Psoas muscle (tissue), 8 donors: ENCODE measurements around the gene MYO9B. TPM values are rescaled to one million over a fixed set of nuclear protein-coding genes. Genes with fewer than 3 reads are reported as not detected.

Experiments used
- ATAC-seq, 4 donors: fragments of 200-7000 bp; cut with Tn5 transposase; one replicate each; pipeline ENCODE4 v1.9.1; 2020; ENCODE audit warnings: moderate library complexity in 3 of 4, mild to moderate bottlenecking in 2 of 4
- DNase-seq, 2 donors: peaks; one replicate each; pipeline ENCODE4 v3.0.0-alpha.2; 2020
- H3K27ac ChIP-seq: fragments of 200-600 bp; one replicate; pipeline ENCODE4 v1.8.0; 2022
- H3K27me3 ChIP-seq, 3 donors: fragments of 200-600 bp in 1 of 3; one replicate each; pipeline versions ENCODE4 v1.6.1 to v1.8.0; 2013 to 2022; ENCODE audit warnings: low read length in 2 of 3, mild to moderate bottlenecking in 2 of 3, moderate library complexity in 1 of 3; ENCODE audit not compliant: insufficient read depth in 3 of 3
- H3K36me3 ChIP-seq, 2 donors: fragments of 200-600 bp in 1 of 2; one replicate each; pipeline versions ENCODE4 v1.6.1 to v1.8.0; 2013 to 2022; ENCODE audit warnings: low read depth in 1 of 2, mild to moderate bottlenecking in 1 of 2, moderate library complexity in 1 of 2; ENCODE audit not compliant: insufficient read depth in 1 of 2
- H3K4me1 ChIP-seq: fragments of 200-600 bp; one replicate; pipeline ENCODE4 v1.8.0; 2022
- H3K4me3 ChIP-seq: fragments of 200-600 bp; one replicate; pipeline ENCODE4 v1.8.0; 2022; ENCODE audit warnings: mild to moderate bottlenecking
- H3K9me3 ChIP-seq: fragments of 200-600 bp; one replicate; pipeline ENCODE4 v1.8.0; 2022
- WGBS, 3 donors: extraction: QIAGEN DNeasy Blood & Tissue Kit; methylation state at CpG; one replicate each; pipeline versions ENCODE4 v1.1.6 to v1.1.7; 2013; 5-methylcytosine and 5-hydroxymethylcytosine counted together
- intact Hi-C, 2 donors: fragments of 100-400 bp; cut with DNase I; formaldehyde crosslinking; loops; one replicate each; pipeline versions ENCODE4 v1.11.0 to v1.14.2; 2022
- polyA plus RNA-seq, 3 donors: library from polyadenylated mRNA; stranded (reverse); fragments of 200-250 nt; gene quantifications; one replicate each; pipeline ENCODE4 v1.2.3, GENCODE V29; 2013
- total RNA-seq, 4 donors: library from RNA; stranded (reverse); fragmentation: NEBNext Ultra II Directional in 2 of 4; extraction: Animal tissue kit (Norgen Biotek cat#: 25700) in 2 of 4; gene quantifications; one replicate each; pipeline versions ENCODE4 v1.2.1 to v1.2.4, GENCODE V29; 2021 to 2023
- TF ChIP-seq, protein P1 (sequence below): fragments of 200-600 bp; IDR thresholded peaks from one replicate; pipeline ENCODE4 v1.8.0; 2022; ENCODE audit warnings: antibody characterized with exemption
- donor health status: healthy with polysubstance abuse.
- donor health status: DM: no; HTN: no; CAD: no; lungs with moderate emphysema.
- donor health status: Bipolar disorder and iron deficiency.
- donor health status: healthy.
- donor health status: DM: yes; HTN: yes; CAD: no.
- donor health status: DM: no; HTN: no; CAD: no.
- donor health status: DM: no; HTN: no; CAD: no.
- donor health status: DM: yes; HTN: yes; CAD: no.

MYO9B gene
- total and polyA plus RNA-seq, 7 donors: 9.0 to 23.7 (median 15.1) TPM

DNA sequence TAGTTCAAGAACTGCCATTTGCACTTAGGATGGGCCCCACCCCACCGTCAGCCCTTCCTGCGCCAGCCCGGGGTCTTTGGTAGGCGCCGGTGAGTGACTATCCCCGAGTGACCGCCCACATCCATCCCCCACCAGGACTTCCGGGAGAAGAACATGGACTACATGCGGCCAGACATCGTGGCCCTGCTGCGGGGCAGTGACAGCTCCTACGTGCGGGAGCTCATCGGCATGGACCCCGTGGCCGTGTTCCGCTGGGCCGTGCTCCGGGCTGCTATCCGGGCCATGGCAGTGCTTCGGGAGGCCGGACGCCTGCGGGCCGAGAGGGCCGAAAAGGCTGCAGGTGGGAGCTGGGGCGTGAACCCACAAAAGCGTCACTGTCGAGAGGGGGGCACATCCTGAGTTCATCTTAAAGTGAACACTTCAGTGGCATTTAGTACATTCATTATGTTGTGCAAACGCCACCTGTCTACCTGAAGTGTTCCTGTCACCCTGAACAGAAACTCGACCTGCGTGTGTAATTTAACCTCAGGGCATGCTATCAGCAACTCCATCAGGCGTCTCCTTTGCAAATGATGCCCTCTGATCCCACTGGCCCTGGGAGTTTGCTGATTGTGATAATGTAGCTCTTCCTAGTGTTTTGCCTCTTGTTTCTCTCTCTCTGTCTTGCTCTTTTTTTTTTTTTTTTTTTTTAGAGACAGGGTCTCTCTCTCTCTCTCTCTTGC lies 97.2 kb downstream of the MYO9B start:
- 90 to 94% (median 93%) methylated on average over 33 of the region's 33 CpGs for WGBS, 3 donors
- H3K36me3 ChIP-seq: peaks cover 2 to 71% of the 10 kb centered on the region in 2 donors
- intact Hi-C loops: no loop called here

GRCh38 chr19:17178291-17178690 lies 102.7 kb downstream of the MYO9B start:
- DNase-seq (no peak), ATAC-seq (no peak)
- Histone ChIP-seq H3K4me3 (no peak overlapping the region), H3K27me3 (no peaks in the 10 kb centered on the region), H3K9me3 (no peaks in the 10 kb centered on the region), H3K27ac (no peak overlapping the region), H3K36me3 (peaks cover 3 to 39% of the 10 kb centered on the region in 2 donors), H3K4me1 (no peaks in the 10 kb centered on the region)
- 92 to 97% (median 95%) methylated on average over 10 of the region's 10 CpGs for WGBS, 3 donors
- TF ChIP-seq, protein P1, sequence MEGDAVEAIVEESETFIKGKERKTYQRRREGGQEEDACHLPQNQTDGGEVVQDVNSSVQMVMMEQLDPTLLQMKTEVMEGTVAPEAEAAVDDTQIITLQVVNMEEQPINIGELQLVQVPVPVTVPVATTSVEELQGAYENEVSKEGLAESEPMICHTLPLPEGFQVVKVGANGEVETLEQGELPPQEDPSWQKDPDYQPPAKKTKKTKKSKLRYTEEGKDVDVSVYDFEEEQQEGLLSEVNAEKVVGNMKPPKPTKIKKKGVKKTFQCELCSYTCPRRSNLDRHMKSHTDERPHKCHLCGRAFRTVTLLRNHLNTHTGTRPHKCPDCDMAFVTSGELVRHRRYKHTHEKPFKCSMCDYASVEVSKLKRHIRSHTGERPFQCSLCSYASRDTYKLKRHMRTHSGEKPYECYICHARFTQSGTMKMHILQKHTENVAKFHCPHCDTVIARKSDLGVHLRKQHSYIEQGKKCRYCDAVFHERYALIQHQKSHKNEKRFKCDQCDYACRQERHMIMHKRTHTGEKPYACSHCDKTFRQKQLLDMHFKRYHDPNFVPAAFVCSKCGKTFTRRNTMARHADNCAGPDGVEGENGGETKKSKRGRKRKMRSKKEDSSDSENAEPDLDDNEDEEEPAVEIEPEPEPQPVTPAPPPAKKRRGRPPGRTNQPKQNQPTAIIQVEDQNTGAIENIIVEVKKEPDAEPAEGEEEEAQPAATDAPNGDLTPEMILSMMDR: no peak
- intact Hi-C loops: no loop called here

More for the DNA sequence above, 97.2 kb downstream of the MYO9B start:
- ATAC-seq (no peak), DNase-seq (no peak)
- Histone ChIP-seq H3K4me1 (no peaks in the 10 kb centered on the region), H3K27me3 (no peaks in the 10 kb centered on the region), H3K4me3 (no peak overlapping the region), H3K9me3 (no peaks in the 10 kb centered on the region), H3K27ac (no peak overlapping the region)
- TF ChIP-seq, protein P1: no peak

GRCh38 chr19:17180997-17181702 lies 105.6 kb downstream of the MYO9B start:
- ATAC-seq (no peak), DNase-seq (no peak)
- Histone ChIP-seq H3K27ac (no peak overlapping the region), H3K27me3 (no peaks in the 10 kb centered on the region), H3K4me1 (no peaks in the 10 kb centered on the region), H3K9me3 (no peaks in the 10 kb centered on the region), H3K4me3 (no peak overlapping the region), H3K36me3 (peaks cover 3 to 49% of the 10 kb centered on the region in 2 donors)
- TF ChIP-seq, protein P1: no peak
- intact Hi-C loops: no loop called here
- WGBS, 3 donors: 73 to 80% (median 74%) methylated on average over 22 of the region's 22 CpGs

- TF ChIP-seq, protein P1: no peak
- H3K9me3 ChIP-seq: no peaks in the 10 kb centered on the region
- intact Hi-C loops: no loop called here
- DNase-seq (no peak), ATAC-seq (no peak)
- no peak overlapping the region for H3K27ac ChIP-seq
- H3K4me1 ChIP-seq: no peaks in the 10 kb centered on the region
- H3K36me3 ChIP-seq: peaks cover 3 to 47% of the 10 kb centered on the region in 2 donors
- H3K4me3 ChIP-seq: no peak overlapping the region
- H3K27me3 ChIP-seq: no peaks in the 10 kb centered on the region
- WGBS, 3 donors: 87 to 95% (median 89%) methylated on average over 14 of the region's 14 CpGs
These were observed 107.7 kb downstream of the MYO9B start for GRCh38 chr19:17183271-17183761.
